Skin epidermis (tissue), 12 donors: Measurements from ENCODE around the gene EWSR1.

Experiments
- H3K27ac ChIP-seq, 21 experiments: fragments of 200-600 bp; sonication (generic) in 11 of 21; one replicate each; pipeline ENCODE4 v1.5.0; 2020; ENCODE audit warnings: mild to moderate bottlenecking in 3 of 21, inconsistent platforms in 2 of 21, moderate library complexity in 2 of 21
- H3K4me3 ChIP-seq, 7 experiments: fragments of 200-600 bp; sonication (generic) in 2 of 7; one replicate each; pipeline ENCODE4 v1.5.0; 2020; ENCODE audit warnings: inconsistent platforms in 2 of 7, mild to moderate bottlenecking in 2 of 7, moderate library complexity in 1 of 7

EWSR1 gene

GRCh38 chr22:29266564-29267461 lies 1.3 kb upstream of the EWSR1 start:
- H3K4me3 ChIP-seq: peak overlapping the region; percentile 80 to 99 (median 89)

GRCh38 chr22:29267462-29267857 lies 608 bp upstream of the EWSR1 start:
- Histone ChIP-seq H3K4me3 (peak overlapping the region; percentile 80 to 99 (median 89)), H3K27ac (peak overlapping the region; percentile 98 to 100 (median 100))

More at GRCh38 chr22:29266564-29267461, 1.3 kb upstream of the EWSR1 start:
- peak overlapping the region; percentile 98 to 100 (median 100) for H3K27ac ChIP-seq

- Histone ChIP-seq H3K4me3 (peak overlapping the region; percentile 80 to 99 (median 89)), H3K27ac (peak overlapping the region; percentile 98 to 100 (median 100))
Observed at GRCh38 chr22:29268511-29269229, 602 bp downstream of the EWSR1 start.

- Histone ChIP-seq H3K27ac (peak overlapping the region in 20 of 21 experiments; percentile 98 to 100 (median 100)), H3K4me3 (peak overlapping the region; percentile 80 to 99 (median 89))
Observed at GRCh38 chr22:29269230-29269604, 1.1 kb downstream of the EWSR1 start.

GRCh38 chr22:29269731-29270474 lies 1.8 kb downstream of the EWSR1 start:
- Histone ChIP-seq H3K4me3 (peak overlapping the region; percentile 80 to 99 (median 89)), H3K27ac (peak overlapping the region in 15 of 21 experiments; percentile 99 to 100 (median 100))

- H3K27ac ChIP-seq: peak overlapping the region in 5 of 21 experiments; percentile 3 to 100 (median 43)
- H3K4me3 ChIP-seq: peak overlapping the region in 5 of 7 experiments; percentile 80 to 93 (median 89)
Observed at GRCh38 chr22:29270475-29271271, 2.6 kb downstream of the EWSR1 start.

GRCh38 chr22:29272624-29273023 lies 4.6 kb downstream of the EWSR1 start:
- no peak overlapping the region for H3K27ac ChIP-seq
- no peak overlapping the region for H3K4me3 ChIP-seq

- H3K27ac ChIP-seq: peak overlapping the region in 1 of 21 experiments; percentile 18
Observed at GRCh38 chr22:29275167-29275566, 7.1 kb downstream of the EWSR1 start.

GRCh38 chr22:29275819-29276565 lies 7.9 kb downstream of the EWSR1 start:
- Histone ChIP-seq H3K27ac (peak overlapping the region in 1 of 21 experiments; percentile 36), H3K4me3 (no peak overlapping the region)

More at GRCh38 chr22:29275167-29275566, 7.1 kb downstream of the EWSR1 start:
- H3K4me3 ChIP-seq: no peak overlapping the region

GRCh38 chr22:29277927-29278326 lies 9.9 kb downstream of the EWSR1 start:
- Histone ChIP-seq H3K27ac (no peak overlapping the region), H3K4me3 (no peak overlapping the region)

GRCh38 chr22:29284196-29284595 lies 16.1 kb downstream of the EWSR1 start:
- no peak overlapping the region for H3K4me3 ChIP-seq
- H3K27ac ChIP-seq: no peak overlapping the region

GRCh38 chr22:29288837-29289236 lies 20.8 kb downstream of the EWSR1 start:
- Histone ChIP-seq H3K4me3 (no peak overlapping the region), H3K27ac (no peak overlapping the region)

- no peak overlapping the region for H3K4me3 ChIP-seq
- H3K27ac ChIP-seq: no peak overlapping the region
Observed at GRCh38 chr22:29290061-29290460, 22.0 kb downstream of the EWSR1 start.

GRCh38 chr22:29291215-29291614 lies 23.1 kb downstream of the EWSR1 start:
- H3K4me3 ChIP-seq: no peak overlapping the region

GRCh38 chr22:29292379-29292778 lies 24.3 kb downstream of the EWSR1 start:
- Histone ChIP-seq H3K4me3 (no peak overlapping the region), H3K27ac (no peak overlapping the region)

More at GRCh38 chr22:29291215-29291614, 23.1 kb downstream of the EWSR1 start:
- no peak overlapping the region for H3K27ac ChIP-seq

- no peak overlapping the region for H3K4me3 ChIP-seq
- no peak overlapping the region for H3K27ac ChIP-seq
Observed at GRCh38 chr22:29298641-29299040, 30.6 kb downstream of the EWSR1 start.

- no peak overlapping the region for H3K4me3 ChIP-seq
- no peak overlapping the region for H3K27ac ChIP-seq
Observed at GRCh38 chr22:29299136-29299900, 31.2 kb downstream of the EWSR1 start.

- Histone ChIP-seq H3K27ac (no peak overlapping the region), H3K4me3 (no peak overlapping the region)
Observed at GRCh38 chr22:29300467-29300806, 32.4 kb downstream of the EWSR1 start.
